Upper lobe of left lung (tissue), 4 donors: ENCODE data around the gene BRWD1.

Experiments
- POLR2A ChIP-seq, 4 donors: fragments of 450-650 bp; IDR thresholded peaks; one replicate each; pipeline ENCODE4 v1.5.1; 2016 to 2017; ENCODE audit warnings: antibody characterized with exemption in 4 of 4, mild to moderate bottlenecking in 2 of 4
- POLR2AphosphoS5 ChIP-seq, 2 donors: sonication (generic); formaldehyde crosslinking; IDR thresholded peaks; one replicate each; pipeline ENCODE4 v1.5.1; 2017; ENCODE audit warnings: antibody characterized with exemption in 2 of 2
- TF ChIP-seq, protein P1 (sequence below), 6 experiments: fragments of 450-650 bp in 4 of 6; fragments of 200-600 bp in 2 of 6; sonication (generic) in 2 of 6; IDR thresholded peaks; one replicate each; pipeline ENCODE4 v1.5.1; 2016 to 2019; ENCODE audit warnings: antibody characterized with exemption in 6 of 6

DNA sequence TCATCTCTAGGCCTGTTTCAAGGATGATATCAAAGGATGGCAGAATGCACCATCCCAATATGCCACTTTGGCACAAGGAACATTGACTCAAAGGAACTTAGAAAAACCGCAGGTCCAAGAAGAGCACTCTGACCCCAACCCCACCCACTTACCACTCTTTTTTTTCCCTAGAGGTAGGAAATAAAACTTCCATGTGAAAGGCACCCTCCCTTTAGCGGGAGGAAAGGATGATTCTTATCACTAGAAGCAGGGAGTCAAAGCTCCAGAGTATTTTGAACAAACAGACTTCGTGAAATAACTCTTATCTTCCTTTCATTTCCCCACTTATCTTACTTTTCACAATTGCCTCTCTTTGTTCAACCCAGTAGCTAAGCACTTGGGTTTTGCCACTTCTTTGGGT, 152.4 kb downstream of the BRWD1 start:
- TF ChIP-seq, protein P1, sequence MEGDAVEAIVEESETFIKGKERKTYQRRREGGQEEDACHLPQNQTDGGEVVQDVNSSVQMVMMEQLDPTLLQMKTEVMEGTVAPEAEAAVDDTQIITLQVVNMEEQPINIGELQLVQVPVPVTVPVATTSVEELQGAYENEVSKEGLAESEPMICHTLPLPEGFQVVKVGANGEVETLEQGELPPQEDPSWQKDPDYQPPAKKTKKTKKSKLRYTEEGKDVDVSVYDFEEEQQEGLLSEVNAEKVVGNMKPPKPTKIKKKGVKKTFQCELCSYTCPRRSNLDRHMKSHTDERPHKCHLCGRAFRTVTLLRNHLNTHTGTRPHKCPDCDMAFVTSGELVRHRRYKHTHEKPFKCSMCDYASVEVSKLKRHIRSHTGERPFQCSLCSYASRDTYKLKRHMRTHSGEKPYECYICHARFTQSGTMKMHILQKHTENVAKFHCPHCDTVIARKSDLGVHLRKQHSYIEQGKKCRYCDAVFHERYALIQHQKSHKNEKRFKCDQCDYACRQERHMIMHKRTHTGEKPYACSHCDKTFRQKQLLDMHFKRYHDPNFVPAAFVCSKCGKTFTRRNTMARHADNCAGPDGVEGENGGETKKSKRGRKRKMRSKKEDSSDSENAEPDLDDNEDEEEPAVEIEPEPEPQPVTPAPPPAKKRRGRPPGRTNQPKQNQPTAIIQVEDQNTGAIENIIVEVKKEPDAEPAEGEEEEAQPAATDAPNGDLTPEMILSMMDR (IDR thresholded peaks at IDR 0.05) = no peak
- TF ChIP-seq POLR2AphosphoS5 (IDR thresholded peaks at IDR 0.05) (no peak), POLR2A (IDR thresholded peaks at IDR 0.05) (no peak)
